Regular cardiac myocyte (primary cell): ENCODE results near the gene ZNF530. TPM values are rescaled to one million over a fixed set of nuclear protein-coding genes. Genes with fewer than 3 reads are reported as not detected.

Experiments
- total RNA-seq: library from RNA; depleted of rRNA; stranded (reverse); fragments of >200 nt; gene quantifications from 2 replicates; pipeline ENCODE4 v1.2.3, GENCODE V29; 2014

The ZNF530 gene
- 2.8 and 8.2 TPM in 2 replicates for total RNA-seq

DNA sequence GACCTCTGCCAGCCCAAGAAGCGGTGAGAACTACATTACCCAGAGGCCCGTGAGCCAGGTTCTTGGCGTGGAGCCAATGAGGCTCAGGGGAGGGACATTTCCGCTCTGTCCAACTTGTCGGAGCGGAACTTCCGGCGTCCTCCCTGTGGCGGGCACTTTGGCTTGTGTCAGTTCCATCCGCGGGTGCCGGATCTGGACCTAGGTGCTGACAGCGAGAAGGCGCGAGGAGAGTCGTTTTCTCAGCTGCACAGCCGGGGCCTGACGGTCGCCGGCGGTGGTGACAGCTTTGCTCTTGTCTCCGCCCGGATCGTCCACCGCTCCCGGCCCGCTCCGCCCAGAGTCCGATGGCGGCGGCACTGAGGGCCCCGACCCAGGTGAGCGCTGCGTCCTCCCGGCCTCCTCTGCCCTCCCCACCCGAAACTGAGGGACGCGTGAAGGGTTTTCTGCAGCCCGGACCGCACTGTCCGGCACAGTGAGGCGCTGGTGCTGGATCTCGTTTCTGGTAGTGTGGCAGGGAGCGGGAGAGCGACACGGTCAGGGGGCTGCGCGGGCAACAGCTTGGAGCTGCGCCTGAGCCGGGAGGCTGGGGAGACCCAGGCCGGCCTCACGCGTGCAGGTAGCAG, at the start of gene ZNF530:
ZNF530 (plus strand) TSS at position 125 of the 623 bp plus-strand sequence. CDS start 4,461 bp downstream, outside the sequence.

GRCh38 chr19:57559404-57560025, 40.2 kb upstream of the ZNF530 start, which contains the start of gene ZNF550:
ZNF550 (minus strand) TSS chr19:57559863; CDS start chr19:57559682, 181 bp downstream.

DNA sequence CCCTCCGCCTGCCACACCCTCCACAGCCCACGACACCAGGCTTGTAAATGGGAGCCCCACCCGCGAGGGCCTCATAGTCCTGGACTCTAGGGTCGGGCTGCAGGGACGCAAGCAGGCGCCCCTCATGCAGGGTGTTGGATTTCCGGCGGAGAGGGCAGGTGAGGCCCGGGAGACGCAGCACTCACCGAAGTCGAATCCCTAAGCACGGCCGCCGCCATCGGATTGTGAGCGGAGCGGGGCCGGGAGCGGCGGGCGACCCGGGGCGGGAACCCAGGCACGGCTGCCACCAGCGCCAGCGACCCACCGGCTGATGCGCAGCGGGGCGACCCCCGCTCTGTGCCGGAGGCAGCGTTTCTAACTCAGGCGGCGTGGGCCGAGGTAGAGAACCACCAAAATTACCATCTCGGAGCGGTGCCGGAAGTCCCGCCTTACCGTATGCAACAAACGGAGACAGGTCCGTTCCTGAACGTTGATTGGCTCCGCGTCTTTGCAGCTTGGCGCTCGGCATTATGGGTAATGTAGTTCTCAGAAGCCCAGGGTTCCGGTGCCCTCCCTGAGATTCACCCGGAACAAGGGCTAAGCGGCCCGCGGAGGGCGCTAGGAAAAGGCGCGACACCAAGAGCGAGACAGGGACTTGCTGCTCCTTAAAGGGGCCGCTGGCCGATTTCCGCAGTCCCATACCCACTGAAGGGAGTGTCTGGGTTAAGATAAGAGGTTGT, 21.0 kb upstream of the ZNF530 start, which contains the start of gene ZNF416:
ZNF416 (minus strand) TSS at position 425 of the 719 bp plus-strand sequence; CDS start at position 218, 207 bp downstream.

GRCh38 chr19:57583521-57584416, 15.9 kb upstream of the ZNF530 start, which contains the start of gene ZIK1:
ZIK1 (plus strand) TSS chr19:57584145; CDS start chr19:57584357, 212 bp downstream.

GRCh38 chr19:57613941-57614743, 14.5 kb downstream of the ZNF530 start, which contains the start of gene ZNF134:
ZNF134 (plus strand) TSS chr19:57614242; CDS start chr19:57619469, 5,227 bp downstream.

DNA sequence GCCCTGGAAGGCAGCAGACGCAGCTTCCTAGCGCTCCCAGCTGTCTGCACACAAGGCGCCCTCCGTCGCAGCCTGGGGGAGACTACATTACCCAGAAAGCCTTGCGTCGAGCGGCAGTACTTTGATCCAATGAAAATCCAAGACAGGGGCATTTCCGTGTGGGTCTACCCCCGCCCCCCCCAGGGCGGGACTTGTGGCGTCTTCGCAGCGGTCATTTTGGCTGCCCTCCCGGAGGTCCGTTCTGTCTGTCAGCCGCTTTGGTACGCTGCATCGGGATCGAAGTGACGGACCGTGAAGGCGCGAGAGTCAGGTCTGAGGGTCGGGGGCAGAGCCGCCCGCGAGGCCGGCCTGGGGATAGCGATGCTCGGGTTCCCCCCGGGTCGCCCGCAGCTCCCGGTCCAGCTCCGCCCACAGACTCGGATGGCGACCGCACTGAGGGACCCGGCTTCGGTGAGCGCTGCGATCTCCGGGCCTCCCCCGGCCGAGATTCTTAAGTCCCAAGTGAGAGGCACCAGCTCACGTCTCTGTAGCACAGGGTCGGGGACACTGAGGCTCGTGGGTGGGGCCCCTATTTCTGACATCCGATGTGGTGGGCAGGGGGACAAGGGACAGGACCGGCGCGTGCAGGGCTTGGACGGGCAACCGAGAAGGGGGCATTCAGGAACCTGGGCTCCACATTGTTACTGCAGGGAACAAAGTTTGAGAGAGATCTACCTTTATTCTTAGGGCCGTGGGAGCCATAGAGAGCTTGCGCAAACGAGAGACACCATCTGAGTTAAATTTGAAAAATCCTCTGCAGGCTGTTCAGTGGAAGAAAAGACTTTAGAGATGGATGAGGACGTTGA, 33.5 kb downstream of the ZNF530 start, which contains the start of gene ZNF211:
ZNF211 (plus strand) TSS at position 182 of the 845 bp plus-strand sequence; CDS start at position 361, 179 bp downstream.

Other genes with a start within 250 kb of the ZNF530 start
- gene ZNF304, start 248.6 kb upstream of the ZNF530 start, total RNA-seq, result 11.0 and 11.1 TPM in 2 replicates
- 12.1 and 15.2 TPM in 2 replicates for gene TRAPPC2B, start 236.3 kb upstream of the ZNF530 start, total RNA-seq
- 3.6 and 5.9 TPM in 2 replicates for gene ZNF547, start 236.3 kb upstream of the ZNF530 start, total RNA-seq
- 17.3 and 38.6 TPM in 2 replicates for gene ZNF548, start 210.0 kb upstream of the ZNF530 start, total RNA-seq
- 9.8 and 9.9 TPM in 2 replicates for gene ZNF17, start 188.7 kb upstream of the ZNF530 start, total RNA-seq
- gene ZNF749, start 164.6 kb upstream of the ZNF530 start, total RNA-seq, result 7.0 and 9.8 TPM in 2 replicates
- gene VN1R1, start 142.7 kb upstream of the ZNF530 start, total RNA-seq, result 0.38 and 1.4 TPM in 2 replicates
- 21.5 and 33.3 TPM in 2 replicates for gene ZNF772, start 122.3 kb upstream of the ZNF530 start, total RNA-seq
- gene ZNF419, start 112.1 kb upstream of the ZNF530 start, total RNA-seq, result 10.7 and 23.1 TPM in 2 replicates
- 24.0 and 44.5 TPM in 2 replicates for gene ZNF773, start 99.9 kb upstream of the ZNF530 start, total RNA-seq
- 6.5 TPM in 2 replicates for gene ZNF549, start 72.5 kb upstream of the ZNF530 start, total RNA-seq
- gene ZNF550, start 40.0 kb upstream of the ZNF530 start, total RNA-seq, result 6.9 and 7.9 TPM in 2 replicates
- gene ZNF416, start 21.0 kb upstream of the ZNF530 start, total RNA-seq, result 6.5 and 6.7 TPM in 2 replicates
- 9.2 and 10.1 TPM in 2 replicates for gene ZIK1, start 15.7 kb upstream of the ZNF530 start, total RNA-seq
- gene ZNF134, start 14.4 kb downstream of the ZNF530 start, total RNA-seq, result 21.1 and 30.7 TPM in 2 replicates
- gene ZNF211, start 33.3 kb downstream of the ZNF530 start, total RNA-seq, result 10.5 and 13.5 TPM in 2 replicates
- gene ZSCAN4, start 69.0 kb downstream of the ZNF530 start, total RNA-seq, result not detected in 2 replicates
- gene ZNF551, start 82.1 kb downstream of the ZNF530 start, total RNA-seq, result 5.1 and 12.1 TPM in 2 replicates
- gene ZNF154, start 109.3 kb downstream of the ZNF530 start, total RNA-seq, result 3.1 and 5.1 TPM in 2 replicates
- gene ZNF671, start 127.7 kb downstream of the ZNF530 start, total RNA-seq, result 10.4 and 12.1 TPM in 2 replicates
- 9.0 and 10.2 TPM in 2 replicates for gene ZNF776, start 146.9 kb downstream of the ZNF530 start, total RNA-seq
- 18.2 and 29.9 TPM in 2 replicates for gene ZNF586, start 169.8 kb downstream of the ZNF530 start, total RNA-seq
- 4.2 and 4.4 TPM in 2 replicates for gene ZNF552, start 215.0 kb downstream of the ZNF530 start, total RNA-seq
- 18.6 and 44.9 TPM in 2 replicates for gene ZNF587B, start 230.4 kb downstream of the ZNF530 start, total RNA-seq
- gene ZNF587, start 250.0 kb downstream of the ZNF530 start, total RNA-seq, result 24.9 and 35.0 TPM in 2 replicates